CD4-positive, alpha-beta memory T cell (primary cell): ENCODE results near the gene SLF2. TPM values are rescaled to one million over a fixed set of nuclear protein-coding genes. Genes with fewer than 3 reads are reported as not detected.
A peak's percentile ranks its signal among the peaks of the same experiment; 100 is the strongest.

Source experiments
- CTCF ChIA-PET: fragments of 350-600 bp; sonication (Branson Sonifier 250); formaldehyde crosslinking; loops from one replicate; lab custom pipeline; 2021; ENCODE audit warnings: inconsistent platforms; ENCODE audit not compliant: partially characterized antibody; lab: Charles Lee
- POLR2A ChIA-PET: fragments of 350-600 bp; sonication (Branson Sonifier 250); formaldehyde crosslinking; loops from one replicate; lab custom pipeline; 2021; ENCODE audit not compliant: partially characterized antibody; lab: Charles Lee
- DNase-seq, 5 donors: peaks; one replicate each; pipeline versions ENCODE4 v3.0.0 to v3.0.0-alpha.2; 2020 to 2022; ENCODE audit warnings: mixed read lengths in 1 of 5
- H3K27ac ChIP-seq: one replicate; pipeline ENCODE4 v1.7.0; 2013; ENCODE audit warnings: low read depth, low read length
- H3K27me3 ChIP-seq: 2 replicates; pipeline ENCODE4 v1.7.0; 2013; ENCODE audit warnings: mild to moderate bottlenecking, low read length, moderate library complexity; ENCODE audit not compliant: insufficient read depth
- H3K36me3 ChIP-seq: 2 replicates; pipeline ENCODE4 v1.7.0; 2013; ENCODE audit warnings: mild to moderate bottlenecking, low read length, moderate library complexity; ENCODE audit not compliant: insufficient read depth
- H3K4me1 ChIP-seq: 2 replicates; pipeline ENCODE4 v1.7.0; 2013; ENCODE audit warnings: mild to moderate bottlenecking, low read length, moderate library complexity; ENCODE audit not compliant: insufficient read depth
- H3K4me3 ChIP-seq, 2 donors: one replicate each; pipeline ENCODE4 v1.7.0; 2013; ENCODE audit warnings: low read length in 2 of 2, mild to moderate bottlenecking in 1 of 2
- H3K9me3 ChIP-seq, 2 donors: one replicate each; pipeline ENCODE4 v1.7.0; 2013; ENCODE audit warnings: low read length in 2 of 2, control low read depth in 1 of 2; ENCODE audit not compliant: control insufficient read depth in 1 of 2
- H3K27ac Mint-ChIP-seq, 7 donors: one replicate each; pipeline ENCODE4 v1.8.0; 2020 to 2021; ENCODE audit warnings: mixed read lengths in 7 of 7, mild to moderate bottlenecking in 6 of 7, inconsistent platforms in 3 of 7, moderate library complexity in 3 of 7
- H3K27me3 Mint-ChIP-seq, 2 donors: one replicate each; pipeline ENCODE4 v1.8.0; 2020 to 2021; ENCODE audit warnings: mixed read lengths in 2 of 2
- H3K36me3 Mint-ChIP-seq, 2 donors: one replicate each; pipeline ENCODE4 v1.8.0; 2020 to 2021; ENCODE audit warnings: mixed read lengths in 2 of 2, inconsistent platforms in 1 of 2, mild to moderate bottlenecking in 1 of 2
- H3K4me1 Mint-ChIP-seq, 4 donors: one replicate each; pipeline ENCODE4 v1.8.0; 2020 to 2021; ENCODE audit warnings: mixed read lengths in 4 of 4, mild to moderate bottlenecking in 1 of 4
- H3K4me3 Mint-ChIP-seq, 8 donors: one replicate each; pipeline ENCODE4 v1.8.0; 2020 to 2021; ENCODE audit warnings: mixed read lengths in 8 of 8, mild to moderate bottlenecking in 7 of 8, moderate library complexity in 6 of 8, inconsistent platforms in 3 of 8
- H3K9me3 Mint-ChIP-seq, 8 donors: one replicate each; pipeline ENCODE4 v1.8.0; 2020 to 2021; ENCODE audit warnings: mixed read lengths in 8 of 8, mild to moderate bottlenecking in 5 of 8, inconsistent platforms in 3 of 8, moderate library complexity in 1 of 8
- intact Hi-C: fragments of 100-400 bp; cut with micrococcal nuclease; formaldehyde crosslinking; loops from one replicate; pipeline ENCODE4 v1.15.1; 2023
- polyA plus RNA-seq, 2 donors: library from polyadenylated mRNA; unstranded; fragments of 300-500 nt; fragmentation: Illumina TruSeq; gene quantifications; one replicate each; pipeline ENCODE4 v1.2.3, GENCODE V29; 2021
- total RNA-seq, 2 experiments: library from RNA; stranded (reverse); gene quantifications; one replicate each; pipeline ENCODE4 v1.2.3, GENCODE V29; 2021

The SLF2 gene
- total and polyA plus RNA-seq, 4 experiments from 2014 or later: 5.9 to 49.3 (median 32.3) TPM

DNA sequence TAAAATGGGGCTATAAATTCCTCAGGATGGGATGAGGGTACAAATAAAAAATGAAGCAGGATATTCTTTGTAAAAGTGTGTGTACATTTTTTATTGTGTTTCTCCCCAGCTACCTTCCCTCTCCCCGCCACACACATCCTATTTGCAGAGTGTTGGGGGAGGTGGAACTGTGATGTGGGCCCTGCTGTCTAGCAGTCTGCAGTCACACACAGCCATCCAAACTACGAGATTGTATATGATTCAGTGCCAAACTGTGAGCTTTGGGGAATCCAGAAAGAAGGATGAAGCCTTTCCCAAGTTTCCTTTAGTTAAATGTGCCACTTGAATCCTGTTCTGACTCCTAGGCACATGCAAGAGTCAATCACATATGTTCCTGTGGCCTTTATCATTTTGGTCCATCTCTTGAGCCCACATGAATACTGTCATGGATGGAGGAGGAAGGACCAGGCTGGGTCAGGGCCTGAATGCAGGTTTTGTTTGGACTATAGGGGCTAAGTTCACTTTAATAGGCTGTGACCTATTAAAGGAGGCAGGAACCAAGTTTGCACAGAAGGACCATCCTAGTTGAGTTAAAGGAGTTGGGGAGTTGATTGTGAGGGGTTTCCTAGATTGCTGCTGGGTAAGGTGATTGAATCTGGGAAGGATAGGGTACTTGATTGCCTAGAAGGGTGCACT is 55.4 kb downstream of the SLF2 start:
- CTCF ChIA-PET: interaction anchor here (0.6 to 7.0 kb wide), 9 partner anchors 11 to 73 kb away, joined by 3 to 60 read pairs (median 4); partner anchors contain the start of genes LZTS2, PDZD7 and SFXN3
- H3K27ac Mint-ChIP-seq: peak overlapping the region in 4 of 7 donors; percentile 8 to 70 (median 35)
- no peak for DNase-seq
- Histone ChIP-seq H3K4me3 (no peak overlapping the region), H3K27ac (no peak overlapping the region), H3K4me1 (peaks cover 18% of the 10 kb centered on the region), H3K36me3 (no peaks in the 10 kb centered on the region), H3K27me3 (no peaks in the 10 kb centered on the region), H3K9me3 (no peaks in the 10 kb centered on the region)
- intact Hi-C loops: loop anchor here (2.0 kb wide), 1 partner anchor 47 kb away; no protein-coding TSS in a partner anchor
- POLR2A ChIA-PET: interaction anchor here (0.9 to 1.9 kb wide), 2 partner anchors 29 to 46 kb away, joined by 3 to 8 read pairs; no protein-coding TSS in a partner anchor
- H3K4me3 Mint-ChIP-seq: peak overlapping the region; percentile 46 to 80 (median 72)
- peaks cover 4 to 23% (median 14%) of the 10 kb centered on the region in 4 donors for H3K4me1 Mint-ChIP-seq
- no peaks in the 10 kb centered on the region for H3K9me3 Mint-ChIP-seq
- H3K27me3 Mint-ChIP-seq: no peaks in the 10 kb centered on the region
- H3K36me3 Mint-ChIP-seq: peaks cover 6 to 12% of the 10 kb centered on the region in 2 donors

DNA sequence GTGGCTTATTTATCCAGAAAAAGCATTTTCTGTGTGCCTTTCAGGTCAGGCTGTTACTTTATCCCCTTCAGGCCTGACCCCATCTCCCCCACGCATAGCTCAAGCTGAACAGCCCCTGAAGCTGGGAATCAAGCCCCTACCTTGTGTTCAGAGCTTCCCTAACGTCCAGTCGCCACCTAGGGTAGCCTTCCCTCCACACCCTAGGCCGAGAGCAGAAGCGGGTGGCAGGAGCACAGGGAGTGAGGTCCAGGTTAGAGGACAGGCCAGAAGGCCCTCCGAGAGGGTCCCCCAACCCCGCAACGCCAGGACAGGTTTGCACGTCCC is 56.1 kb downstream of the SLF2 start:
- intact Hi-C loops: loop anchor here (2.0 kb wide), 1 partner anchor 46 kb away; no protein-coding TSS in a partner anchor
- POLR2A ChIA-PET: interaction anchor here (0.9 to 1.9 kb wide), 2 partner anchors 28 to 45 kb away, joined by 3 to 8 read pairs; no protein-coding TSS in a partner anchor
- Mint-ChIP-seq H3K27me3 (no peaks in the 10 kb centered on the region), H3K4me3 (peak overlapping the region; percentile 46 to 81 (median 74)), H3K27ac (peak overlapping the region in 2 of 7 donors; percentile 43 to 64), H3K36me3 (peaks cover 3 to 12% of the 10 kb centered on the region in 2 donors), H3K9me3 (no peaks in the 10 kb centered on the region), H3K4me1 (peaks cover 4 to 23% (median 14%) of the 10 kb centered on the region in 4 donors)
- H3K4me3 ChIP-seq: no peak overlapping the region
- peaks cover 18% of the 10 kb centered on the region for H3K4me1 ChIP-seq
- H3K27me3 ChIP-seq: no peaks in the 10 kb centered on the region
- no peak for DNase-seq
- no peaks in the 10 kb centered on the region for H3K36me3 ChIP-seq
- no peaks in the 10 kb centered on the region for H3K9me3 ChIP-seq
- CTCF ChIA-PET: interaction anchor here (0.6 to 7.0 kb wide), 6 partner anchors 11 to 73 kb away, joined by 3 to 60 read pairs (median 5); partner anchors contain the start of gene LZTS2
- H3K27ac ChIP-seq: no peak overlapping the region

GRCh38 chr10:100969187-100970075 is 56.7 kb downstream of the SLF2 start, which contains the start of gene SEMA4G:
Gene SEMA4G, plus strand, starts transcription at chr10:100969504. Its CDS starts 3,409 bp downstream, at chr10:100972913.
- Mint-ChIP-seq H3K27me3 (no peaks in the 10 kb centered on the region), H3K27ac (peak within 1 kb of the TSS in 4 of 7 donors; percentile 43 to 70 (median 59)), H3K9me3 (no peaks in the 10 kb centered on the region), H3K36me3 (peaks cover 3 to 10% of the 10 kb centered on the region in 2 donors), H3K4me3 (peak within 1 kb of the TSS; percentile 66 to 81 (median 76)), H3K4me1 (peaks cover 4 to 23% (median 14%) of the 10 kb centered on the region in 4 donors)
- H3K4me1 ChIP-seq: peaks cover 18% of the 10 kb centered on the region
- H3K36me3 ChIP-seq: no peaks in the 10 kb centered on the region
- peak within 1 kb of the TSS in 1 of 2 donors; percentile 58 for H3K4me3 ChIP-seq
- intact Hi-C loops: loop anchor here (2.0 kb wide), 2 partner anchors 27 to 45 kb away; no protein-coding TSS in a partner anchor
- peak; percentile 24 to 49 (median 32) for DNase-seq
- H3K27me3 ChIP-seq: no peaks in the 10 kb centered on the region
- CTCF ChIA-PET: interaction anchor here (1.0 to 7.0 kb wide), 5 partner anchors 12 to 58 kb away, joined by 3 to 60 read pairs (median 6); partner anchors contain the start of gene LZTS2
- H3K27ac ChIP-seq: no peak within 1 kb of the TSS
- no peaks in the 10 kb centered on the region for H3K9me3 ChIP-seq
- POLR2A ChIA-PET: interaction anchor here (0.9 to 1.9 kb wide), 2 partner anchors 28 to 45 kb away, joined by 3 to 8 read pairs; no protein-coding TSS in a partner anchor

DNA sequence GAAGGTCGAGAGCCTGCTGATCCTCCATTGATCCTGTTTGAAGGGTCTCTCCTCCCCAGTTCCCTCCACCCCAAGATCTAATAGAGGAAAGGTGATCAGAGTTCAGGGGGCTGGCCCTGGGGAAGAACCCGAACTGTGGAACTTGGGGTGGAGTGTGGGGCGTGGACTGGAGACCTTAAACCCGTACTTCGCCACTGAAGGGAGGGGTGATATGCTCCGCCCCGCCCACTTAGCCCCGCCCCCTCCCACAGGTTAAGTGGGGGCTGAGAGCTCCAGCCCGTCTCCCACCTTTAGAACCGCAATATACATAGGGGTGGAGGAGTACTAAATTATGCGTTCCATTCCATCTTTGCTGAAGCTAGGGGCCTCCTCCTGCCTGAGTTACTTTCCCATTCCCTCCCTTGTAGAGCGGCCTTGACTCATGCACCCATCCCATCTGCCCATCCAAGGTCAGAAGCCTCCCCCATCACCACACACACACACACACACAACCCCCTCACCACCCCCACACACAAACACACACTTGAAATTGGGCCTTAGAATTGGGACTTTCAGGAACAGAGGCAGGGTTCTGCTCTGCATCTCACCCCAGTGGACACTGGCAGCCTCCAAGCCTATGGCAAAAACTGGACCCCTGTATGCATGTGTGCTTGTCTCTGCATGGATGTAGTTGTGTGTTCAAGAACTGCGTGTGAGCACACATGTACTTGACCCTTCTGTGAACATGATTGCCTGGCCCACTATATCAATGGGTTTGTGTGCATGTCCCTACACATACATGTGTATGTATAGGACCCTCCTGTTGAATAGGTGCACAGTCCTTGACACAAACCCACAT is 57.5 kb downstream of the SLF2 start:
- Histone ChIP-seq H3K4me3 (no peak overlapping the region), H3K27me3 (no peaks in the 10 kb centered on the region), H3K27ac (no peak overlapping the region), H3K9me3 (no peaks in the 10 kb centered on the region), H3K4me1 (peaks cover 18% of the 10 kb centered on the region), H3K36me3 (no peaks in the 10 kb centered on the region)
- peak overlapping the region in 4 of 7 donors; percentile 49 to 90 (median 59) for H3K27ac Mint-ChIP-seq
- peak overlapping the region; percentile 58 to 79 (median 66) for H3K4me3 Mint-ChIP-seq
- no peaks in the 10 kb centered on the region for H3K27me3 Mint-ChIP-seq
- intact Hi-C loops: loop anchor here (2.0 kb wide), 1 partner anchor 27 kb away; no protein-coding TSS in a partner anchor
- ChIA-PET POLR2A (interaction anchor here (1.9 kb wide), 1 partner anchor 27 kb away, joined by 8 read pairs; no protein-coding TSS in a partner anchor), CTCF (interaction anchor here (1.1 to 7.0 kb wide), 3 partner anchors 28 to 59 kb away, joined by 3 to 60 read pairs (median 15); partner anchors contain the start of gene LZTS2)
- peak; percentile 10 to 55 (median 18) for DNase-seq
- H3K9me3 Mint-ChIP-seq: no peaks in the 10 kb centered on the region
- peaks cover 3 to 7% of the 10 kb centered on the region in 2 donors for H3K36me3 Mint-ChIP-seq
- peaks cover 4 to 23% (median 14%) of the 10 kb centered on the region in 4 donors for H3K4me1 Mint-ChIP-seq

DNA sequence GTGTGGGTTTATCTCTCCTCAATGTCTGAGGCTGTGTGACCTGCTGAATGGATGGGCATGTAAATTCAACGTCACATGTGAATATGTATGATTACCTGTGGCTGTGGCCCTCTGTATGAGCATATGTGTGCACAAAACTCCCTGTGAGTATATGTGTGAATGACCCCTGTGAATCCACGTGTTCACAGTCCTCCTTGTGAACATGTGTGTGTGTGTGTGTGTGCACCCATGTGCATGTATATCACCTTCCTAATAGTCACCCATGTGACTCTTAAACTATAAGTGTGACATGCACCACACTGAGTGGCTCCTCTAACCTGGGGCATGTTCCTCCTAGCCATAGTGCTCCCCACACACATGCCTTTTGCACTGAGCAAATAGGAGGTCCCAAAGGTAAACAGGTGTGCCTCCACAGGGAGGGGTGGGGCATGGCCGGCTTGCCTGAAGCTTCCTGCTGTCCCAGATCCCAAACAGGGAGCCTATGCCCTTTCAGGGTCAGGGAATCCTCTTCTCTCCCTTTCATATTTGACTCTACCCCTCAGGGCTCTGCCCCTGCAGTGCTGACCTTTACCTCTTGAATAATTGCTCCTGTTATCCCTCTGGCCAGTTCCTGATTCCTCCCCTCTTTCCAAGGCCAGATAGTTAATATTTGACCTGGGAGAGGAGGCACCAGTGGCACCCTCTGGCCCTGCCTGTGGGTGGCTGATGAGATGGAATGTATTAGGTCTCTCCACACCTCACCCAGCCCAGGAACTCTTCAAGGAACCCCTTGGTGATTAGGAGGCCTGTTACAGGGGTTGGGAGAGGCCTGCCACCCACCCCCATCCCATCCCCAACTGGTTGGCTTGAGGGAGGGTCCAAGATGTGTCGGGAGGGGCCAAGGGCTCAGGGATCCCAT is 58.4 kb downstream of the SLF2 start:
- POLR2A ChIA-PET: no interaction called here

More for the DNA sequence above, 58.4 kb downstream of the SLF2 start:
- Mint-ChIP-seq H3K9me3 (no peaks in the 10 kb centered on the region), H3K4me1 (peaks cover 4 to 23% (median 15%) of the 10 kb centered on the region in 4 donors), H3K36me3 (peaks cover 0 to 3% of the 10 kb centered on the region in 2 donors), H3K27ac (peak overlapping the region in 2 of 7 donors; percentile 64 to 90), H3K4me3 (peak overlapping the region; percentile 25 to 79 (median 60)), H3K27me3 (no peaks in the 10 kb centered on the region)
- DNase-seq: no peak
- Histone ChIP-seq H3K27me3 (no peaks in the 10 kb centered on the region), H3K9me3 (no peaks in the 10 kb centered on the region), H3K4me3 (no peak overlapping the region), H3K27ac (no peak overlapping the region), H3K36me3 (no peaks in the 10 kb centered on the region), H3K4me1 (peaks cover 18% of the 10 kb centered on the region)
- intact Hi-C loops: loop anchor here (2.0 kb wide), 1 partner anchor 26 kb away; no protein-coding TSS in a partner anchor
- CTCF ChIA-PET: interaction anchor here (1.2 to 2.0 kb wide), 2 partner anchors 26 to 43 kb away, joined by 3 to 4 read pairs; no protein-coding TSS in a partner anchor
